ENCODE data around the gene PPP1R7.

Gene PPP1R7

DNA sequence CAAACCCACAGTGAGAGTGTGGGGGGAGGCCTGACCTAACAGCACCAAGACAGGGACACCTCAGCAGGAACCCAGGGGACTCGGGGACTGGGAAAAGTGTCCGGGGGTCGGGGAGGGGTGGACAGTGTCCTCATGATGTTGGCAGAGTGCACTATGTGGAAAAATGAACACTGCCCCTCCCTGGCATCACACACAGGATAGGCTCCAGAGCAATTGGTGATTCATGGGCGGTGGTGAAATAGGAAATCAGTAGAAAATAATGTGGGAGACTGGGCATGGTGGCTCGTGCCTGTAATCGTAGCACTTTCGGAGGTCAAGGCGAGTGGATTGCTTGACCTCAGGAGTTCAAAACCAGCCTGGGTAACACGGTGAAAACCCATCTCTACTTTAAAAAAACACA is 34.6 kb downstream of the PPP1R7 start:
- no peaks in the 10 kb centered on the region for H3K27me3 ChIP-seq (ENCODE audit: control insufficient read depth, insufficient read depth, low read length)
- peaks cover 23% of the 10 kb centered on the region for H3K4me1 ChIP-seq (ENCODE audit: control insufficient read depth, insufficient read depth, low read length)
- H3K4me3 ChIP-seq (ENCODE audit: low read length), result no peak overlapping the region
- H3K9ac ChIP-seq (ENCODE audit: low read length), result no peak overlapping the region
- H3K36me3 ChIP-seq (ENCODE audit: control insufficient read depth, insufficient read depth, low read length), result no peaks in the 10 kb centered on the region
- no peaks in the 10 kb centered on the region for H3K9me3 ChIP-seq (ENCODE audit: control insufficient read depth, low read length)

DNA sequence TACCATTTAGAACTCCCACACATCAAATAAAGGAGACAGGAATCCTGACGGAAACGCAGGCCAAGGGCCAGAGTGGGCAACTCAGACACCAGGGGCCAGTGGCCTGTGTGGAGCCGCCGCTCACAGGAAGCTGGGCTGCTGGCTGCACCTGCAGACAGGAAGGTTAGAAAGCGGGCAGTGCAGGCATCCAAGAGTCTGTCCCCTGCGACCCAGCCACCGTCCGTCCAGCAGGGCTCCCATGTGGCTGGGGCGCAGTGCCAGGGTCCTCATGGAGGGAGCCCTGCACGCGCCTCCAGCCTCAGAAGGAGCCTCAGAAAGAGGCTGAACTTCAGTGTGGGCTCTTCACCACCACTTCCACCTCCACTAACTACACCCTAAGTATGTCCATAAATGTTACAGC is 35.7 kb downstream of the PPP1R7 start:
- no peaks in the 10 kb centered on the region for H3K27me3 ChIP-seq (ENCODE audit: control insufficient read depth, insufficient read depth, low read length)
- H3K36me3 ChIP-seq (ENCODE audit: control insufficient read depth, insufficient read depth, low read length), result no peaks in the 10 kb centered on the region
- no peaks in the 10 kb centered on the region for H3K9me3 ChIP-seq (ENCODE audit: control insufficient read depth, low read length)
- H3K4me3 ChIP-seq (ENCODE audit: low read length), result no peak overlapping the region
- H3K9ac ChIP-seq (ENCODE audit: low read length), result no peak overlapping the region
- H3K4me1 ChIP-seq (ENCODE audit: control insufficient read depth, insufficient read depth, low read length), result peaks cover 32% of the 10 kb centered on the region

DNA sequence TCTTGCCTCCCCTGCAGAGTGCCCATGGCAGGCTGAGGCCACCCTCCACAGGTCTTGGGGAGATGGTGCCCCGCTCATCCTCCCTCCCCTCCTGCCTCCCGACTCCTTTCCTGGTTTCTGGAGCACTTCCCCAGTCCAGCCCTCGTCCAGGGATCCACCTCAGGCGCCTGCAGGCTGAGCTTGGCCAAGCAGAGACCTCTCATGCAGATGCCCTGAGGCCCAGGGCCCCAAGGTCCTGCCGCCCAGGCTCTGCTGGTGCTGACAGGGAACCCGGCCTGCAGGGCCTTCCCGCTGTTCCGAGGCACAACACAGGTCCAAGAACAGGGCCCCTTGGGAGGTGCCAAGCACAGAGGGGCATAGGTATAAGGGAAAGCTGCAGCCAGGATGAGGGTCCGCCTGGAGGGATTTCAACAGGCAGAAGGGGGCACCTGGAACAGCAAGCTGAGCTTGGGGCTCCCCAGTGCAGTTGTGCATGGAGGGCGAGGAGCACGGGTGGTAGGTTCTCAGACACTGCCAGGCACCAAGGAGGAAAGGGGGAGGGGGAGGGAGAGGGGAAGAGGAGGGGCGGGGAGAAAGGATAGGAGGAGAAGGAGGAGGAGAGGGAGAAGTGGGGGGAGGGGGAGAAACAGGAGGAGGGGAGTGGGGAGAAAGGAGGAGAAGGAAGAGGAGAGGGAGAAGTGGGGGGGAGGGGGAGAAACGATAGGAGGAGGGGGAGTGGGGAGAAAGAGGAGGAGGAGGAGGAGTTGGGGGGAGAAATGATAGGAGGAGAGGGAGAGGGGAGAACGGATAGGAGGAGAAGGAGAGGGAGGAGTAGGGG is 37.0 kb downstream of the PPP1R7 start:
- no peaks in the 10 kb centered on the region for H3K9me3 ChIP-seq (ENCODE audit: control insufficient read depth, low read length)
- no peaks in the 10 kb centered on the region for H3K36me3 ChIP-seq (ENCODE audit: control insufficient read depth, insufficient read depth, low read length)
- H3K4me1 ChIP-seq (ENCODE audit: control insufficient read depth, insufficient read depth, low read length), result peaks cover 32% of the 10 kb centered on the region
- H3K4me3 ChIP-seq (ENCODE audit: low read length), result peak overlapping the region; percentile 90
- no peak overlapping the region for H3K9ac ChIP-seq (ENCODE audit: low read length)
- no peaks in the 10 kb centered on the region for H3K27me3 ChIP-seq (ENCODE audit: control insufficient read depth, insufficient read depth, low read length)

DNA sequence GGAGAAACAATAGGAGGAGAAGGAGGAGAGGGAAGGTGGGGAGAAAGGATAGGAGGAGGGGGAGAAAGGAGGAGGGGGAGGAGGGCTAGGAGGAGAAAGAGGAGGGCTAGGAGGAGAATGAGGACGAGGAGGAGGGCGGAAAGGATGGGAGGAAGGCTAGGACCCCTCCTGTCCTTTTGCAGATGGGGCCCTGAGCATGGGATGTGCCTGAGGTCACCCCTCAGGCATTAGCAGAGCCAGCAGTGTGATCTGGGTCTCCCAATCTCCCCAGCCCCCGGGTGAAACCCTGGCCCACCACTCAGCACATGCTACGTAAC is 37.6 kb downstream of the PPP1R7 start:
- no peaks in the 10 kb centered on the region for H3K27me3 ChIP-seq (ENCODE audit: control insufficient read depth, insufficient read depth, low read length)
- peaks cover 33% of the 10 kb centered on the region for H3K4me1 ChIP-seq (ENCODE audit: control insufficient read depth, insufficient read depth, low read length)
- peak overlapping the region; percentile 90 for H3K9ac ChIP-seq (ENCODE audit: low read length)
- H3K36me3 ChIP-seq (ENCODE audit: control insufficient read depth, insufficient read depth, low read length), result no peaks in the 10 kb centered on the region
- no peaks in the 10 kb centered on the region for H3K9me3 ChIP-seq (ENCODE audit: control insufficient read depth, low read length)
- H3K4me3 ChIP-seq (ENCODE audit: low read length), result peak overlapping the region; percentile 90

DNA sequence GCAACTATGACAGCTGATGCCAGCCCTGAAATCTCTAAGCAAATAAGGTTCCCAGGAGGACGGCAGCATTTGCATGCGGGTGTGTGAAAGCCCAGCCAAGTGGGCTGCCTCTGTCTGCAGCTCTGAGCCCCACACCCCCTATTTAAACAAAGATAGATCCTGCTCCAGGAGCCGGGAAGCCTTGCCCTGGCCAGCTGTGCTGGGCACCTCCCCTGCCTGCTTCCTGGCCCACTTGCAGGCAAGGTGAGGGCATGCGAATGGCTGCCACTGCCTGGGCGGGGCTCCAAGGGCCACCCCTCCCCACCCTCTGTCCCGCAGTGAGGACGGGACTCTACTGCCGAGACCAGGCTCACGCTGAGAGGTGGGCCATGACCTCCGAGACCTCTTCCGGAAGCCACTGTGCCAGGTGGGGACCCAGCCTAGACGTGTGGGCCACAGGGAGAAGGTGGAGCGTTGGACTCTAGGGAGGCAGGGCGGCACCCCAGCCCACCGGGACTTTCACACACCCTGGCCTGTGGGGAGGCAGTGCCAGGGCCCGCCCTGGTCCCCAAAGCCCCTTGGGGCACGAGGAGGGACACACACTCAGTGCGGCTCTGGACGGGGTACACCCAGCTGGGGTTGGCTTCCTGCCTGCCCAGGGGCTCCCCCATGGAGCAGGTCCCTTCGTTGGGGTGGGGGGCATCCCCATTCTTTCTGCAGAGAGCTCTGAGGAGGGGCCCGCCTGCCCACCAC is 38.3 kb downstream of the PPP1R7 start, which contains the start of gene ANO7:
Gene ANO7 (plus strand): TSS at position 317 of the 732 bp plus-strand sequence. CDS start 1,387 bp downstream, outside the sequence.
- Histone ChIP-seq H3K9ac (ENCODE audit: low read length) (peak within 1 kb of the TSS; percentile 90), H3K4me1 (ENCODE audit: control insufficient read depth, insufficient read depth, low read length) (peaks cover 36% of the 10 kb centered on the region), H3K27me3 (ENCODE audit: control insufficient read depth, insufficient read depth, low read length) (no peaks in the 10 kb centered on the region), H3K4me3 (ENCODE audit: low read length) (peak within 1 kb of the TSS; percentile 90), H3K36me3 (ENCODE audit: control insufficient read depth, insufficient read depth, low read length) (no peaks in the 10 kb centered on the region), H3K9me3 (ENCODE audit: control insufficient read depth, low read length) (no peaks in the 10 kb centered on the region)

DNA sequence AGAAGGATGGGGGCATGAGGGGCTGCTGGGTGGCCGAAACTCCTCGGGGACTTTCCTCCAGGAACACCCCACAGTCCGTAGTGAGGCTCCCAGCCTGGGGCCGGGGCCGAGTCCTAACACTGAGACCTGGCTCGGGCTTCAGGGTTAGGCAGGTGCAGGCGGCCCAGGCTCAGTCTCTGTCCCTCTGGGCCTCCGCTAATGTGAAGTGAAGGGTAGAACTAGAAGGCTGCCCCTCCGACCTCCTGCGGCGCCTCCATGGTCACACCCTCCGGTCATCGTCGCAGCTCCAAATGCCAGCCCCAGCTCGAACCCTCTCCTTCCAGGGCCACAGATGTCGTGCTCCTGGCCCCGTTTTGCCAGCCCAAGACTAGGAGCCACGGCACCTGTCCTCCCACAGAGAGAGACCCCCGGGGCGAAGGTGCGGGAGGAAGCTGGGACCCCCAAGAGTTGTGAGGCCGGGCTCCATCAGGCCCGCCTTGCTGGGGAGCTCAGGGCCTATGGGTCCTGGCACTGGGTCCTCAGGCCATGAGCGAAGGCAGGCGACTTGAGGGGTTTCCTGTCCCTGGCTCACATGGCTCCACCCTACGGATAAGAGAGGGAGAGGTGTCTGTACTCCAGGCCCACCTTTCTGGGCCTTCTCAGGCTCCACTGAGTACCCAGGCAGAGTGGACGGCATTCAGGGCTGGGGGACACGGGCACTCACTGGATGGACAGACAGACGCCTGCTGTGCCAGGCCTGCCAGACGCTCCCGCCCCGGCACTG is 39.0 kb downstream of the PPP1R7 start:
- H3K4me1 ChIP-seq (ENCODE audit: control insufficient read depth, insufficient read depth, low read length), result peaks cover 36% of the 10 kb centered on the region
- peak overlapping the region; percentile 90 for H3K4me3 ChIP-seq (ENCODE audit: low read length)
- H3K9ac ChIP-seq (ENCODE audit: low read length), result peak overlapping the region; percentile 90
- no peaks in the 10 kb centered on the region for H3K9me3 ChIP-seq (ENCODE audit: control insufficient read depth, low read length)
- no peaks in the 10 kb centered on the region for H3K36me3 ChIP-seq (ENCODE audit: control insufficient read depth, insufficient read depth, low read length)
- no peaks in the 10 kb centered on the region for H3K27me3 ChIP-seq (ENCODE audit: control insufficient read depth, insufficient read depth, low read length)

DNA sequence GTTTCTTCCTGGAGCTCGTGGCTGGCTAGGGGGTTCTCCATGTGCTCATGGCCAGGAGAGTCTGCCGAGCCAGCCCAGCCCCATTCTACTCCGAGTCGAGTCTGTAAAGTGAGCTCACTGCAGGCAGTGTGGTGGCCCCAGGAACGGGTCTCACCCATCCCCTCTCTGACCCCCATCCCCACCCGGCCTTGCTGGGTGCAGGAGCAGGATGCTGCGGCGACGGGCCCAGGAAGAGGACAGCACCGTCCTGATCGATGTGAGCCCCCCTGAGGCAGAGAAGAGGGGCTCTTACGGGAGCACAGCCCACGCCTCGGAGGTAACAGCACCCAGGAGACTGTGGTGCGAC is 39.6 kb downstream of the PPP1R7 start:
- Histone ChIP-seq H3K36me3 (ENCODE audit: control insufficient read depth, insufficient read depth, low read length) (no peaks in the 10 kb centered on the region), H3K4me1 (ENCODE audit: control insufficient read depth, insufficient read depth, low read length) (peaks cover 36% of the 10 kb centered on the region), H3K27me3 (ENCODE audit: control insufficient read depth, insufficient read depth, low read length) (no peaks in the 10 kb centered on the region), H3K9ac (ENCODE audit: low read length) (no peak overlapping the region), H3K9me3 (ENCODE audit: control insufficient read depth, low read length) (no peaks in the 10 kb centered on the region), H3K4me3 (ENCODE audit: low read length) (no peak overlapping the region)

DNA sequence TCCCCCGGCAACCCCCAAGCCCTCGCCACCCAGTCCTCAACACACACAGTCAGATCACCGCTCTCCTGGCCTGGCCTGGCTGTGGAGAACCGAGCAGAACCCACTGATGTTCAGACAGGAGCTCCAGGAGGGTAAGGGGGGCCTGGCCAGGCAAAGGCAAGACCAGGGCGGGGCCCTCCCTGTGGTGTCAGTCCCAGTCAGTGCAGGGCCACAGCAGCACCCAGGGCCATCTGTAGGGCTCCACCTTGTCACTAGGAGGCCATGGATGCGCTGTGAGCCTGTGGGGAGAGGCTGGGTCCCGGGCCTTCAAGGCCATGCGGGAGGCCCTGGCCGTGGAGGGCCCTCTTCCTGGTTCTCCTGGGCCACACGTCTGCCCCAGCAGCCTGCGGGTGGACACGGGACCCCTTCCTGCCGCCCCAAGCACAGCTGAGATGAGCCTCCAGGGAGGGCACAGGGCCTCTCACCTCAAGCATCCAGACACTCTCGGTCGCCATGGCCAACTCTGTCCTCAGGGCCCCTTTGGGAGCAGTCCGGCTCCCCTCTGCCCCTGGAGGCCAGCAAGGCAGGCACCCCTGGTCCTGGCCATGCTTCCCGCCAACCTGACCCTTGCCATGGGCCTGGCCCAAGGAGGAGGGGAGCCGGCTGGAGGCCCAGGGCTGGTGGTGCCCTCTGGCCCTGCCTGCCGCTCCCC is 40.2 kb downstream of the PPP1R7 start:
- no peak overlapping the region for H3K4me3 ChIP-seq (ENCODE audit: low read length)

DNA sequence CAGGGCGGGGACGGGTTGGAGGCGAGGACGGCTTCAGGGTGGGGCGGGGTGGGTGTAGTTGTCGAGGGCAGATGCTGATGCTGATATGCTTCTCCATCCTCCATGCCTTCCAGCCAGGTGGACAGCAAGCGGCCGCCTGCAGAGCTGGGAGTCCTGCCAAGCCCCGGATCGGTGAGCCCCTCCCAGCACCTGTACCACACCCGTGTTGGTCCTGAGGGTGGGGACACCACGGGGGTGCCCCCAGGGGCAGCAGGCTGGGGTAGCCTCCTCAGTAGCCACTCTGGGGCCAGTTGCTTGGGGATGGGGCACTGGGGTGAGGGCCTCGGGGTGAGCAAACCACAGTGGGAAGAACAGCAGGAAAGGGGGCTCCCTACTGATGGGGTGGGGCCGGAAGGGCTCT is 40.8 kb downstream of the PPP1R7 start:
- Histone ChIP-seq H3K36me3 (ENCODE audit: control insufficient read depth, insufficient read depth, low read length) (no peaks in the 10 kb centered on the region), H3K4me1 (ENCODE audit: control insufficient read depth, insufficient read depth, low read length) (peaks cover 36% of the 10 kb centered on the region), H3K9ac (ENCODE audit: low read length) (no peak overlapping the region), H3K27me3 (ENCODE audit: control insufficient read depth, insufficient read depth, low read length) (no peaks in the 10 kb centered on the region), H3K9me3 (ENCODE audit: control insufficient read depth, low read length) (no peaks in the 10 kb centered on the region), H3K4me3 (ENCODE audit: low read length) (no peak overlapping the region)

More for the DNA sequence above, 40.2 kb downstream of the PPP1R7 start:
- peaks cover 36% of the 10 kb centered on the region for H3K4me1 ChIP-seq (ENCODE audit: control insufficient read depth, insufficient read depth, low read length)
- no peak overlapping the region for H3K9ac ChIP-seq (ENCODE audit: low read length)
- H3K9me3 ChIP-seq (ENCODE audit: control insufficient read depth, low read length), result no peaks in the 10 kb centered on the region
- H3K36me3 ChIP-seq (ENCODE audit: control insufficient read depth, insufficient read depth, low read length), result no peaks in the 10 kb centered on the region
- H3K27me3 ChIP-seq (ENCODE audit: control insufficient read depth, insufficient read depth, low read length), result no peaks in the 10 kb centered on the region

DNA sequence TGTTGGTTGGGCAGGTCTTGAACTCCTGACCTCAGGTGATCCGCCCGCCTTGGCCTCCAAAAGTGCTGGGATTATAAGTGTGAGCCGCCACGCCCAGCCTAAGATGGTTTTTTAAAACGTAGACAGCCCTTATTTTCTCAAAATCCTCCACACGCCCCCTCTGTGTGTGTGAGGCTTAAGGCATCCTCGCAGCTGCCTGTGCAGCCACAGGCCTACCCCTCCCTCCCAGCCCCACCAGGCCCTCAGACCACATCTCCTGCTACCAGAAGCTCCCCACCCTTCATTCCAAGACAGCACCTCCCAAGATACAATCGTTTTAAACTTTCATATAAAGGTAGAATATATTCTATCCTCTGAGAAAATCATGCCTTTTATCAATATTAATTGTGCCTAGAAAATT is 43.0 kb downstream of the PPP1R7 start:
- Histone ChIP-seq H3K4me1 (ENCODE audit: control insufficient read depth, insufficient read depth, low read length) (peaks cover 23% of the 10 kb centered on the region), H3K36me3 (ENCODE audit: control insufficient read depth, insufficient read depth, low read length) (no peaks in the 10 kb centered on the region), H3K4me3 (ENCODE audit: low read length) (no peak overlapping the region), H3K9ac (ENCODE audit: low read length) (no peak overlapping the region), H3K9me3 (ENCODE audit: control insufficient read depth, low read length) (no peaks in the 10 kb centered on the region), H3K27me3 (ENCODE audit: control insufficient read depth, insufficient read depth, low read length) (no peaks in the 10 kb centered on the region)

DNA sequence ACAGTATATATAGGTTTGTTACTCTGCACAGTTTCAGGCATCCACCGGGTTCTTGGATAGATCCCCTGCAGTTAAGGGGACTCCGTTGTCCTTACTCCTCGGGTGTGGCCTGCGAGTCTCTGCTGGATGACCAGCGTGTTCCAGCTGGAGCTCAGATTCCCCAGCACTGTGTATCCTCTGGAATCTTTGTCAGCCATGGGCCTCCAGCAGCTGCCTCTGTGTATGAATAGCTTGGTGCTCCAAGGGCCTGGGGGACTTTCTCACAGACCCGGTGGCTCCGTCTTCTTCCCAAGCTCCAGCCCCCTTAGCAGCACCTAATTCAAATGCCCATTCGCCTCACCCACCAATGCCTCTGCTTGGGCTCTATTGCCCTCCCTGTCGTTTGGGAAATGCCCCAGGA is 44.5 kb downstream of the PPP1R7 start:
- Histone ChIP-seq H3K4me1 (ENCODE audit: control insufficient read depth, insufficient read depth, low read length) (peaks cover 14% of the 10 kb centered on the region), H3K27me3 (ENCODE audit: control insufficient read depth, insufficient read depth, low read length) (no peaks in the 10 kb centered on the region), H3K9ac (ENCODE audit: low read length) (no peak overlapping the region), H3K4me3 (ENCODE audit: low read length) (no peak overlapping the region), H3K9me3 (ENCODE audit: control insufficient read depth, low read length) (no peaks in the 10 kb centered on the region), H3K36me3 (ENCODE audit: control insufficient read depth, insufficient read depth, low read length) (no peaks in the 10 kb centered on the region)

Data from mucosa of stomach (tissue), 1 donor.